Astrocyte (in vitro differentiated cells and primary cell): Measurements from ENCODE around the gene TMEM234.

Source experiments
- EZH2 ChIP-seq: IDR thresholded peaks from 2 replicates; pipeline ENCODE4 v1.6.1; 2012; ENCODE audit warnings: mild to moderate bottlenecking, low read length, inconsistent platforms; ENCODE audit not compliant: insufficient read depth
- TF ChIP-seq, protein P1 (sequence below): IDR thresholded peaks from 2 replicates; pipeline ENCODE4 v1.5.1; 2011; ENCODE audit warnings: low read depth, mild to moderate bottlenecking, inconsistent platforms, low read length, moderate library complexity; ENCODE audit not compliant: insufficient read depth

- TF ChIP-seq, protein P1, sequence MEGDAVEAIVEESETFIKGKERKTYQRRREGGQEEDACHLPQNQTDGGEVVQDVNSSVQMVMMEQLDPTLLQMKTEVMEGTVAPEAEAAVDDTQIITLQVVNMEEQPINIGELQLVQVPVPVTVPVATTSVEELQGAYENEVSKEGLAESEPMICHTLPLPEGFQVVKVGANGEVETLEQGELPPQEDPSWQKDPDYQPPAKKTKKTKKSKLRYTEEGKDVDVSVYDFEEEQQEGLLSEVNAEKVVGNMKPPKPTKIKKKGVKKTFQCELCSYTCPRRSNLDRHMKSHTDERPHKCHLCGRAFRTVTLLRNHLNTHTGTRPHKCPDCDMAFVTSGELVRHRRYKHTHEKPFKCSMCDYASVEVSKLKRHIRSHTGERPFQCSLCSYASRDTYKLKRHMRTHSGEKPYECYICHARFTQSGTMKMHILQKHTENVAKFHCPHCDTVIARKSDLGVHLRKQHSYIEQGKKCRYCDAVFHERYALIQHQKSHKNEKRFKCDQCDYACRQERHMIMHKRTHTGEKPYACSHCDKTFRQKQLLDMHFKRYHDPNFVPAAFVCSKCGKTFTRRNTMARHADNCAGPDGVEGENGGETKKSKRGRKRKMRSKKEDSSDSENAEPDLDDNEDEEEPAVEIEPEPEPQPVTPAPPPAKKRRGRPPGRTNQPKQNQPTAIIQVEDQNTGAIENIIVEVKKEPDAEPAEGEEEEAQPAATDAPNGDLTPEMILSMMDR: no peak
- no peak for TF ChIP-seq EZH2
These were observed 20.9 kb downstream of the TMEM234 start for GRCh38 chr1:32201011-32201855.
